HepG2 (cell line): ENCODE results near the gene CEP43. TPM values are rescaled to one million over a fixed set of nuclear protein-coding genes. Genes with fewer than 3 reads are reported as not detected.

ENCODE experiments used
- ATAC-seq: fragments of 200-7000 bp; cut with Tn5 transposase; 3 replicates; pipeline ENCODE4 v1.9.1; 2020; ENCODE audit warnings: mild to moderate bottlenecking, moderate library complexity
- BruUV-seq: library from RNA; stranded (reverse); fragments of 400-500 nt; replicated peaks from 2 replicates; lab custom pipeline; 2021; lab: Mats Ljungman, UMichigan
- CTCF ChIA-PET: fragments of 300-600 bp; formaldehyde crosslinking; extraction: SDS; loops from one replicate; lab custom pipeline; 2021; ENCODE audit warnings: low total read pairs, inconsistent platforms, low intra/inter-chr PET ratio; lab: Yijun Ruan, JAX
- POLR2A ChIA-PET: fragments of 350-600 bp; sonication (Branson Sonifier 250); formaldehyde crosslinking; loops from one replicate; lab custom pipeline; 2020; ENCODE audit warnings: antibody characterized with exemption, inconsistent platforms; lab: Yijun Ruan, JAX
- DNase-seq: peaks from one replicate; pipeline ENCODE4 v3.0.0-alpha.2; 2015; ENCODE audit warnings: low spot score
- FAIRE-seq: peaks from 3 replicates; lab custom pipeline; 2011; peaks lifted over from hg19 to GRCh38; lab: Jason Lieb, UNC
- H2AFZ ChIP-seq: one replicate; pipeline ENCODE4 v1.6.1; 2011; ENCODE audit warnings: low read length, inconsistent platforms
- H3K27ac ChIP-seq: fragments of 300-600 bp; 3 replicates; pipeline ENCODE4 v1.8.0; 2011; ENCODE audit warnings: mixed run types, mild to moderate bottlenecking, mixed read lengths, low read length, inconsistent platforms; ENCODE audit not compliant: insufficient read depth; ENCODE audit errors: extremely low read length
- H3K27me3 ChIP-seq, 2 experiments: fragments of 200-600 bp in 1 of 2; 2 replicates in 1 of 2; 3 replicates in 1 of 2; pipeline versions ENCODE4 v1.6.0 to v1.8.0; 2011; ENCODE audit warnings: low read length in 2 of 2, mild to moderate bottlenecking in 2 of 2, moderate library complexity in 2 of 2, inconsistent platforms in 1 of 2; ENCODE audit not compliant: insufficient read depth in 2 of 2, control insufficient read depth in 1 of 2
- H3K36me3 ChIP-seq, 2 experiments: fragments of 200-600 bp in 1 of 2; replicated peaks in 1 of 2; 2 replicates in 1 of 2; 3 replicates in 1 of 2; pipeline versions ENCODE4 v1.5.1 to v1.8.0; 2011; ENCODE audit warnings: low read length in 2 of 2, inconsistent platforms in 1 of 2; ENCODE audit not compliant: insufficient read depth in 2 of 2, control insufficient read depth in 1 of 2
- H3K4me1 ChIP-seq: 2 replicates; pipeline ENCODE4 v1.5.1; 2012; ENCODE audit warnings: low read length, inconsistent platforms; ENCODE audit not compliant: insufficient read depth
- H3K4me2 ChIP-seq: 2 replicates; pipeline ENCODE4 v1.6.0; 2011; ENCODE audit warnings: low read depth, low read length, inconsistent platforms
- H3K4me3 ChIP-seq, 3 experiments: fragments of 200-600 bp in 1 of 3; sonication (generic), shearing (Covaris generic) in 1 of 3; replicated peaks in 1 of 3; 2 replicates each; pipeline ENCODE4 v1.5.1; 2011 to 2016; ENCODE audit warnings: low read length in 3 of 3, inconsistent platforms in 2 of 3, low read depth in 2 of 3, mild to moderate bottlenecking in 2 of 3, control low read depth in 1 of 3, mixed read lengths in 1 of 3; ENCODE audit not compliant: insufficient read depth in 1 of 3
- H3K79me2 ChIP-seq: one replicate; pipeline ENCODE4 v1.6.1; 2011; ENCODE audit warnings: low read length, inconsistent platforms; ENCODE audit not compliant: insufficient read depth
- H3K9ac ChIP-seq: 2 replicates; pipeline ENCODE4 v1.6.0; 2011; ENCODE audit warnings: mild to moderate bottlenecking, low read depth, low read length, inconsistent platforms; ENCODE audit not compliant: insufficient read depth
- H3K9me3 ChIP-seq: 2 replicates; pipeline ENCODE4 v1.5.1; 2012; ENCODE audit warnings: mild to moderate bottlenecking, low read length
- H4K20me1 ChIP-seq: 2 replicates; pipeline ENCODE4 v1.6.0; 2011; ENCODE audit warnings: inconsistent platforms, mild to moderate bottlenecking, low read length, moderate library complexity; ENCODE audit not compliant: insufficient read depth
- ATF1 ChIP-seq: IDR thresholded peaks from 2 replicates; pipeline ENCODE4 v1.6.1; 2016; ENCODE audit warnings: mild to moderate bottlenecking, control low read depth
- DMTF1 ChIP-seq: sonication (generic); formaldehyde crosslinking; IDR thresholded peaks from 2 replicates; pipeline ENCODE4 v1.4.0; 2020; ENCODE audit warnings: mild to moderate bottlenecking, missing genetic modification reagents
- IRF2 ChIP-seq: IDR thresholded peaks from 2 replicates; pipeline ENCODE4 v1.6.1; 2018; ENCODE audit warnings: missing genetic modification reagents, missing compliant biosample characterization
- MZF1 ChIP-seq: sonication (generic); formaldehyde crosslinking; IDR thresholded peaks from 2 replicates; pipeline ENCODE4 v1.8.1; 2023; ENCODE audit warnings: mild to moderate bottlenecking, missing genetic modification reagents, borderline replicate concordance
- SIN3A ChIP-seq: IDR thresholded peaks from 2 replicates; pipeline ENCODE4 v1.6.1; 2011; ENCODE audit warnings: low read depth, mild to moderate bottlenecking, control low read depth, low read length, borderline replicate concordance
- STAG1 ChIP-seq: sonication (generic); formaldehyde crosslinking; IDR thresholded peaks from 2 replicates; pipeline ENCODE4 v1.4.0; 2020; ENCODE audit warnings: missing genetic modification reagents
- ZBTB38 ChIP-seq: sonication (generic); formaldehyde crosslinking; IDR thresholded peaks from 2 replicates; pipeline ENCODE4 v1.5.1; 2020; ENCODE audit warnings: mild to moderate bottlenecking, missing genetic modification reagents
- ZNF274 ChIP-seq: sonication (generic); formaldehyde crosslinking; IDR thresholded peaks from 2 replicates; pipeline ENCODE4 v1.5.1; 2020; ENCODE audit warnings: mild to moderate bottlenecking, missing genetic modification reagents
- ZNF724P ChIP-seq: sonication (generic); formaldehyde crosslinking; IDR thresholded peaks from 2 replicates; pipeline ENCODE4 v1.8.0; 2022; ENCODE audit warnings: missing genetic modification reagents, borderline replicate concordance
- WGBS: methylation state at CpG from one replicate; pipeline ENCODE4 v1.1.6; 2017; ENCODE audit warnings: low lambda C conversion rate; 5-methylcytosine and 5-hydroxymethylcytosine counted together
- in situ Hi-C: cut with HindIII; loops from 2 replicates; pipeline ENCODE4 v1.10.0; 2017; ENCODE audit warnings: low pct_unique_long_range_greater_than_20kb; ENCODE audit not compliant: extremely low pct_ligation_motif_present
- intact Hi-C: fragments of 100-400 bp; cut with micrococcal nuclease; formaldehyde crosslinking; loops from one replicate; pipeline ENCODE4 v1.10.0; 2022; ENCODE audit not compliant: unreplicated experiment
- polyA plus RNA-seq, 8 experiments: library from polyadenylated mRNA; depleted of rRNA in 3 of 8; stranded (reverse) in 7 of 8; unstranded in 1 of 8; fragments of >200 nt; fragmentation: Illumina TruSeq in 4 of 8; extraction: Trizol in 4 of 8; gene quantifications; 2 replicates each; pipeline versions ENCODE4 v1.2.1 to v1.2.3, GENCODE V29; 2011 to 2016; ENCODE audit warnings: low read depth in 4 of 8, missing spikeins in 1 of 8, mixed read lengths in 1 of 8; ENCODE audit not compliant: insufficient read depth in 1 of 8
- total RNA-seq, 5 experiments: library from RNA; depleted of rRNA; stranded (reverse); fragments of >200 nt; fragmentation: Illumina TruSeq; extraction: Trizol; gene quantifications; 2 replicates each; pipeline ENCODE4 v1.2.3, GENCODE V29; 2016; ENCODE audit warnings: low read depth in 1 of 5
- TF ChIP-seq, protein P1 (sequence below): sonication (generic); IDR thresholded peaks from 2 replicates; pipeline ENCODE4 v1.6.1; 2016; ENCODE audit warnings: low read depth, borderline replicate concordance
- TF ChIP-seq, protein P2 (sequence below): fragments of 450-650 bp; IDR thresholded peaks from 2 replicates; pipeline ENCODE4 v1.6.1; 2017
- TF ChIP-seq, protein P3 (sequence below): sonication (generic); formaldehyde crosslinking; IDR thresholded peaks from 2 replicates; pipeline ENCODE4 v1.4.0; 2020; ENCODE audit warnings: mild to moderate bottlenecking, missing genetic modification reagents

CEP43 gene
- total and polyA plus RNA-seq, 2 of the 13 experiments (the other 11 are each of a cell fraction or from before 2014, with no cell fraction given), result 29.3 to 73.9 TPM

GRCh38 chr6:166976636-166977035, 22.6 kb upstream of the CEP43 start (continued):
- TF ChIP-seq, protein P1, sequence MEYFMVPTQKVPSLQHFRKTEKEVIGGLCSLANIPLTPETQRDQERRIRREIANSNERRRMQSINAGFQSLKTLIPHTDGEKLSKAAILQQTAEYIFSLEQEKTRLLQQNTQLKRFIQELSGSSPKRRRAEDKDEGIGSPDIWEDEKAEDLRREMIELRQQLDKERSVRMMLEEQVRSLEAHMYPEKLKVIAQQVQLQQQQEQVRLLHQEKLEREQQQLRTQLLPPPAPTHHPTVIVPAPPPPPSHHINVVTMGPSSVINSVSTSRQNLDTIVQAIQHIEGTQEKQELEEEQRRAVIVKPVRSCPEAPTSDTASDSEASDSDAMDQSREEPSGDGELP, result no peak
- TF ChIP-seq, all 625 proteins: peak for 0

DNA sequence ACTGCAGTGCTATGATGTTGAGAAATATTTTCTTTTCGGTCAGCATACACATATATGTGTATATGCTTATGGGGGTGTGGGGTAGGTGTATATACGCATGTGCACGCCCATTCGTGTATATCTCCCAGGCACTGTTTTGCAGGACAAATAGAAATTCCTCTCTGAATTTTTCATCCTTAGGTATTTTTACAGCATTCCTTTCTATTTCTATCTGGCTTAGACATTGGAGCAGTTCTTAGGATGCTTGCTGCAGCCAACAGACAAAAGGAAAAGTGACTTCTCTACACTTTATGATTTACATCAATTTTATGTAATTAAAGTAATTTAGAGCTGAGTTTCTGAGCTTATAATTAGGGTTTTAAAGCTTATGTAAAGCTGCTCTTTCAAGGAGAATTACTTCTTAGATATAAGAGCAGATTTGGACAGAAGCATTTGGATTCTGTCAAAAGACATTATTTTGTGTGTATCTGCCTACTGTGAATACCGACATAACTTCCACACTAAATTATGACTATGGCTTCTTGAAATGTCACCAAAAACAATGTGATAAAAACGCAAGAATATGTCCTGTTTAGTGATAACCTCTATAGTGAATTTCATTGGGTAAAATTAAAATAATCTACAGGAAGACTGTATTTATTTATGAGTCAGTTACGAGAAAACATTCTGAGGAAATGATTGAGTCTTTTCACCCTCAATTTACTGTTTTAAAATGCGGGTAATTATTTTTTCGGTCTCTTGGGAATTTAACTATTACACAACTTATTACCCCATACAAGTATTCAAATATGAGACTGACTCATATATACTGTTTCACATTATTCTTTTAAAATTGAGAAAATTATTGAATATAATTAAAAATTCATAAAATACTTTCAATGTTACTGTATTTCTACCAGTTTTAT, 21.3 kb upstream of the CEP43 start:
- WGBS, result 97% methylated on average over 9 of the region's 9 CpGs
- no peaks in the 10 kb centered on the region for H3K9me3 ChIP-seq
- no peaks in the 10 kb centered on the region for H4K20me1 ChIP-seq
- H3K36me3 ChIP-seq, result peaks cover 3 to 9% of the 10 kb centered on the region in 2 experiments; a peak in 2 of 5 replicates
- H3K27ac ChIP-seq, result no peak overlapping the region
- FAIRE-seq (no peak), ATAC-seq (no peak)
- no peak overlapping the region for H3K4me2 ChIP-seq
- H3K4me3 ChIP-seq, result no peak overlapping the region
- H3K27me3 ChIP-seq, result no peaks in the 10 kb centered on the region
- TF ChIP-seq ATF1 (CRISPR knock-in tag) (no peak), DMTF1 (CRISPR knock-in tag) (no peak), ZNF274 (CRISPR knock-in tag) (no peak), IRF2 (CRISPR knock-in tag) (no peak), MZF1 (CRISPR knock-in tag) (no peak), ZBTB38 (no peak), STAG1 (CRISPR knock-in tag) (no peak), SIN3A (no peak), ZNF724P (CRISPR knock-in tag) (no peak)
- TF ChIP-seq, protein P2, sequence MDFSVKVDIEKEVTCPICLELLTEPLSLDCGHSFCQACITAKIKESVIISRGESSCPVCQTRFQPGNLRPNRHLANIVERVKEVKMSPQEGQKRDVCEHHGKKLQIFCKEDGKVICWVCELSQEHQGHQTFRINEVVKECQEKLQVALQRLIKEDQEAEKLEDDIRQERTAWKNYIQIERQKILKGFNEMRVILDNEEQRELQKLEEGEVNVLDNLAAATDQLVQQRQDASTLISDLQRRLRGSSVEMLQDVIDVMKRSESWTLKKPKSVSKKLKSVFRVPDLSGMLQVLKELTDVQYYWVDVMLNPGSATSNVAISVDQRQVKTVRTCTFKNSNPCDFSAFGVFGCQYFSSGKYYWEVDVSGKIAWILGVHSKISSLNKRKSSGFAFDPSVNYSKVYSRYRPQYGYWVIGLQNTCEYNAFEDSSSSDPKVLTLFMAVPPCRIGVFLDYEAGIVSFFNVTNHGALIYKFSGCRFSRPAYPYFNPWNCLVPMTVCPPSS, result no peak
- TF ChIP-seq, protein P3, sequence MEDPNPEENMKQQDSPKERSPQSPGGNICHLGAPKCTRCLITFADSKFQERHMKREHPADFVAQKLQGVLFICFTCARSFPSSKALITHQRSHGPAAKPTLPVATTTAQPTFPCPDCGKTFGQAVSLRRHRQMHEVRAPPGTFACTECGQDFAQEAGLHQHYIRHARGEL, result no peak
- TF ChIP-seq, all 625 proteins: peak for 0
- BruUV-seq, result no TSS peak
- no peak overlapping the region for H2AFZ ChIP-seq
- in situ Hi-C loops, result no loop called here
- ChIA-PET POLR2A (no interaction called here), CTCF (no interaction called here)
- intact Hi-C loops, result no loop called here
- H3K79me2 ChIP-seq, result no peaks in the 10 kb centered on the region
- no peak overlapping the region for H3K9ac ChIP-seq
- DNase-seq, result no peak
- no peaks in the 10 kb centered on the region for H3K4me1 ChIP-seq
